Loucy (cell line): ENCODE measurements around the gene HAGH.

Source experiments
- H2AFZ ChIP-seq: fragments of 200-600 bp; sonication (generic); 2 replicates; pipeline ENCODE4 v1.6.0; 2016; ENCODE audit warnings: antibody characterized with exemption, mild to moderate bottlenecking, low read length, moderate library complexity
- H3F3A ChIP-seq: fragments of 200-600 bp; 2 replicates; pipeline ENCODE4 v1.6.0; 2016; ENCODE audit warnings: antibody characterized with exemption, low read depth, mild to moderate bottlenecking
- H3K27me3 ChIP-seq: fragments of 200-600 bp; sonication (generic); 2 replicates; pipeline ENCODE4 v1.6.1; 2014; ENCODE audit warnings: low read length, mild to moderate bottlenecking; ENCODE audit not compliant: insufficient read depth, poor library complexity, severe bottlenecking
- H3K36me3 ChIP-seq: fragments of 200-600 bp; sonication (generic); 2 replicates; pipeline ENCODE4 v1.6.1; 2016; ENCODE audit warnings: low read length; ENCODE audit not compliant: insufficient read depth
- H3K4me1 ChIP-seq: fragments of 200-600 bp; sonication (generic); 2 replicates; pipeline ENCODE4 v1.5.1; 2014; ENCODE audit warnings: low read length, mild to moderate bottlenecking; ENCODE audit not compliant: insufficient read depth, poor library complexity, severe bottlenecking
- H3K4me2 ChIP-seq: fragments of 200-600 bp; sonication (generic); 2 replicates; pipeline ENCODE4 v1.6.0; 2014; ENCODE audit warnings: antibody characterized with exemption, low read length, low read depth, mild to moderate bottlenecking; ENCODE audit not compliant: poor library complexity, severe bottlenecking
- H3K4me3 ChIP-seq: fragments of 200-600 bp; sonication (generic); 2 replicates; pipeline ENCODE4 v1.5.1; 2014; ENCODE audit warnings: low read length, mild to moderate bottlenecking, mixed read lengths; ENCODE audit not compliant: poor library complexity, severe bottlenecking
- H3K79me2 ChIP-seq: fragments of 200-600 bp; sonication (generic); 2 replicates; pipeline ENCODE4 v1.6.1; 2014; ENCODE audit warnings: low read length; ENCODE audit not compliant: insufficient read depth
- H3K9ac ChIP-seq: fragments of 200-600 bp; sonication (generic); 2 replicates; pipeline ENCODE4 v1.6.0; 2014; ENCODE audit warnings: mild to moderate bottlenecking, low read depth, low read length, moderate library complexity; ENCODE audit not compliant: poor library complexity, severe bottlenecking
- H3K9me2 ChIP-seq: fragments of 200-600 bp; sonication (generic); replicated peaks from 2 replicates; pipeline ENCODE4 v1.6.1; 2016; ENCODE audit warnings: low read depth, low read length, mixed read lengths
- H3K9me3 ChIP-seq: fragments of 200-600 bp; sonication (generic); 2 replicates; pipeline ENCODE4 v1.6.1; 2014; ENCODE audit warnings: mild to moderate bottlenecking, antibody characterized with exemption, low read length, low read depth; ENCODE audit not compliant: insufficient read depth
- H4K20me1 ChIP-seq: fragments of 200-600 bp; sonication (generic); 2 replicates; pipeline ENCODE4 v1.6.0; 2014; ENCODE audit warnings: antibody characterized with exemption, low read length, mild to moderate bottlenecking; ENCODE audit not compliant: insufficient read depth, poor library complexity, severe bottlenecking
- EZH2phosphoT487 ChIP-seq: fragments of 200-600 bp; IDR thresholded peaks from 2 replicates; pipeline ENCODE4 v1.6.1; 2018; ENCODE audit warnings: antibody characterized with exemption, mild to moderate bottlenecking, moderate library complexity, borderline replicate concordance
- TF ChIP-seq, protein P1 (sequence below): fragments of 200-600 bp; sonication (generic); conservative IDR thresholded peaks from 2 replicates; pipeline ENCODE4 v1.5.1; 2014; ENCODE audit warnings: mild to moderate bottlenecking, antibody characterized with exemption, low read length

Gene HAGH

GRCh38 chr16:1823821-1824220 is 2.8 kb downstream of the HAGH start:
- no peaks in the 10 kb centered on the region for H3K9me3 ChIP-seq
- H3K4me3 ChIP-seq = no peak overlapping the region
- no peaks in the 10 kb centered on the region for H4K20me1 ChIP-seq

GRCh38 chr16:1822801-1823200 is 3.8 kb downstream of the HAGH start:
- Histone ChIP-seq H3F3A (no peaks in the 10 kb centered on the region), H3K4me2 (no peak overlapping the region), H4K20me1 (no peaks in the 10 kb centered on the region), H3K27me3 (no peaks in the 10 kb centered on the region), H3K9me2 (no peaks in the 10 kb centered on the region), H3K4me3 (no peak overlapping the region), H3K9me3 (no peaks in the 10 kb centered on the region), H3K79me2 (peaks cover 16% of the 10 kb centered on the region), H2AFZ (no peak overlapping the region), H3K9ac (no peak overlapping the region), H3K4me1 (no peaks in the 10 kb centered on the region), H3K36me3 (no peaks in the 10 kb centered on the region)
- no peak for TF ChIP-seq EZH2phosphoT487
- TF ChIP-seq, protein P1, sequence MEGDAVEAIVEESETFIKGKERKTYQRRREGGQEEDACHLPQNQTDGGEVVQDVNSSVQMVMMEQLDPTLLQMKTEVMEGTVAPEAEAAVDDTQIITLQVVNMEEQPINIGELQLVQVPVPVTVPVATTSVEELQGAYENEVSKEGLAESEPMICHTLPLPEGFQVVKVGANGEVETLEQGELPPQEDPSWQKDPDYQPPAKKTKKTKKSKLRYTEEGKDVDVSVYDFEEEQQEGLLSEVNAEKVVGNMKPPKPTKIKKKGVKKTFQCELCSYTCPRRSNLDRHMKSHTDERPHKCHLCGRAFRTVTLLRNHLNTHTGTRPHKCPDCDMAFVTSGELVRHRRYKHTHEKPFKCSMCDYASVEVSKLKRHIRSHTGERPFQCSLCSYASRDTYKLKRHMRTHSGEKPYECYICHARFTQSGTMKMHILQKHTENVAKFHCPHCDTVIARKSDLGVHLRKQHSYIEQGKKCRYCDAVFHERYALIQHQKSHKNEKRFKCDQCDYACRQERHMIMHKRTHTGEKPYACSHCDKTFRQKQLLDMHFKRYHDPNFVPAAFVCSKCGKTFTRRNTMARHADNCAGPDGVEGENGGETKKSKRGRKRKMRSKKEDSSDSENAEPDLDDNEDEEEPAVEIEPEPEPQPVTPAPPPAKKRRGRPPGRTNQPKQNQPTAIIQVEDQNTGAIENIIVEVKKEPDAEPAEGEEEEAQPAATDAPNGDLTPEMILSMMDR = no peak

More at GRCh38 chr16:1823821-1824220, 2.8 kb downstream of the HAGH start:
- Histone ChIP-seq H3K79me2 (peaks cover 26% of the 10 kb centered on the region), H3K4me1 (peaks cover 1% of the 10 kb centered on the region), H3K27me3 (no peaks in the 10 kb centered on the region), H2AFZ (no peak overlapping the region), H3K9me2 (no peaks in the 10 kb centered on the region), H3K4me2 (no peak overlapping the region), H3K9ac (no peak overlapping the region), H3K36me3 (no peaks in the 10 kb centered on the region), H3F3A (no peaks in the 10 kb centered on the region)
- TF ChIP-seq EZH2phosphoT487 = no peak
- TF ChIP-seq, protein P1 = peak; percentile 31; the same call in 1 of the 2 replicates

DNA sequence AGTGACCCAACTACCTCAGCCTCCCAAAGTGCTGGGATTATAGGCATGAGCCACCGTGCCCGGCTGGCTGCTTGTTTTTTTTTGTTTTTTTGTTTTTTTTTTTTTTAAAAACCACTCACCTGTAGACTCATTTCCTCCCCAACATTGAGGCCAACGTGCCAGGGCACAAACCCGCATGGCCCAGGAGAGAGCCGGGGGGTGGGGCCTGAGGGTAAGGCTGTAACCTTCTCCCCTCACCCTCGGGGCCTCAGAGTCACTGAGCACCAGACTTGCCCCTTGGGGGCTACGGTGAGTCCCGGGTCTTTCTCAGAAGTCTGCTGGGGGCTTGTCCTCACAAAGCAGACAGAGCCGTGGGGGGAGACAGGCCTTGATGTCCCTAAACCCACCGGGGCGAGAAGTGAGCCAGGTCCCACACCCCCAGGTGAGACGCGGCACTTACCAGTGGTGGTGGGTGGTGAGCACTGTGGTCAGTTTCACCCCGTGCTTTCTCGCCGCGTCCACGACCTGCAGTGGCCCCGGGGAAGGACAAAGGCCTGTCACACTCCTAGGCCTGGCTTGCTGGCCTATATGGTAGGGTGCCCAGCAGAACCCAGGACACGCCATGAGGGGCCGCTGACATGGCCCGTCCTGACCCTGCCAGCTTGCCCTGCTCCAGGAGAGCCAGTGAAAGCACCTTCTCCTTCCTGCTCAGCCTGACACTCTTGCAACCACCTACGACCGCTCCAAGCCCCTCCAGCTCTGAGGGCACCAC is 4.6 kb downstream of the HAGH start:
- no peak for TF ChIP-seq EZH2phosphoT487
- TF ChIP-seq, protein P1 = no peak
- H3K27me3 ChIP-seq = no peaks in the 10 kb centered on the region
- no peak overlapping the region for H2AFZ ChIP-seq
- H3K4me2 ChIP-seq = no peak overlapping the region
- no peak overlapping the region for H3K9ac ChIP-seq
- no peak overlapping the region for H3K4me3 ChIP-seq
- no peaks in the 10 kb centered on the region for H3F3A ChIP-seq
- H3K9me2 ChIP-seq = no peaks in the 10 kb centered on the region
- H3K36me3 ChIP-seq = no peaks in the 10 kb centered on the region
- peaks cover 8% of the 10 kb centered on the region; the same call in 1 of the 2 replicates for H3K79me2 ChIP-seq
- no peaks in the 10 kb centered on the region for H4K20me1 ChIP-seq
- H3K4me1 ChIP-seq = no peaks in the 10 kb centered on the region
- no peaks in the 10 kb centered on the region for H3K9me3 ChIP-seq
